ENCODE results near the gene TGFBR3.

Gene TGFBR3

GRCh38 chr1:91796390-91796654, 89.6 kb downstream of the TGFBR3 start:
- no peak for DNase-seq

GRCh38 chr1:91795591-91796389, 90.2 kb downstream of the TGFBR3 start:
- DNase-seq = no peak

- DNase-seq = no peak
Observed at GRCh38 chr1:91793877-91794276, 92.1 kb downstream of the TGFBR3 start.

- DNase-seq = no peak
Observed at GRCh38 chr1:91793189-91793588, 92.8 kb downstream of the TGFBR3 start.

- DNase-seq = no peak
Observed at GRCh38 chr1:91792489-91793071, 93.4 kb downstream of the TGFBR3 start.

- no peak for DNase-seq
Observed at GRCh38 chr1:91791691-91792488, 94.1 kb downstream of the TGFBR3 start.

- DNase-seq = no peak
Observed at GRCh38 chr1:91791103-91791502, 94.8 kb downstream of the TGFBR3 start.

- DNase-seq = no peak
Observed at GRCh38 chr1:91790392-91790791, 95.6 kb downstream of the TGFBR3 start.

- DNase-seq = no peak
Observed at GRCh38 chr1:91789273-91789997, 96.5 kb downstream of the TGFBR3 start.

GRCh38 chr1:91787919-91788318, 98.0 kb downstream of the TGFBR3 start:
- no peak for DNase-seq

- DNase-seq = no peak
Observed at GRCh38 chr1:91784616-91785015, 101.3 kb downstream of the TGFBR3 start.

- DNase-seq = no peak
Observed at GRCh38 chr1:91784191-91784590, 101.8 kb downstream of the TGFBR3 start.

- no peak for DNase-seq
Observed at GRCh38 chr1:91783423-91784170, 102.4 kb downstream of the TGFBR3 start.

GRCh38 chr1:91781901-91782622, 103.9 kb downstream of the TGFBR3 start:
- no peak for DNase-seq

GRCh38 chr1:91781371-91781825, 104.6 kb downstream of the TGFBR3 start:
- no peak for DNase-seq

- no peak for DNase-seq
Observed at GRCh38 chr1:91779548-91780021, 106.4 kb downstream of the TGFBR3 start.

GRCh38 chr1:91778964-91779363, 107.0 kb downstream of the TGFBR3 start:
- no peak for DNase-seq

- DNase-seq = no peak
Observed at GRCh38 chr1:91777630-91778300, 108.2 kb downstream of the TGFBR3 start.

GRCh38 chr1:91777196-91777595, 108.8 kb downstream of the TGFBR3 start:
- DNase-seq = no peak

GRCh38 chr1:91776068-91776794, 109.7 kb downstream of the TGFBR3 start:
- DNase-seq = no peak

Data from CD4-positive, alpha-beta T cell treated with Interferon gamma for 1 hour (primary cell).